Kidney (tissue), 14 donors: ENCODE data around the gene PTGER1. TPM values are rescaled to one million over a fixed set of nuclear protein-coding genes. Genes with fewer than 3 reads are reported as not detected.

Experiments
- DNase-seq, 5 donors: peaks; one replicate each; pipeline ENCODE4 v3.0.0-alpha.2; 2013 to 2020
- FAIRE-seq: peaks from 2 replicates; lab custom pipeline; 2012; peaks lifted over from hg19 to GRCh38; lab: Jason Lieb, UNC
- H3K27ac ChIP-seq, 2 donors: one replicate each; pipeline ENCODE4 v1.7.0; 2013; ENCODE audit warnings: low read depth in 2 of 2, low read length in 2 of 2, inconsistent platforms in 1 of 2
- H3K27me3 ChIP-seq: one replicate; pipeline ENCODE4 v1.7.1; 2013; ENCODE audit warnings: low read length, inconsistent platforms; ENCODE audit not compliant: control insufficient read depth, insufficient read depth
- H3K36me3 ChIP-seq, 3 donors: one replicate each; pipeline versions ENCODE4 v1.7.0 to v1.7.1; 2013; ENCODE audit warnings: low read length in 3 of 3, control low read depth in 1 of 3, inconsistent platforms in 1 of 3; ENCODE audit not compliant: insufficient read depth in 3 of 3, control insufficient read depth in 2 of 3
- H3K4me1 ChIP-seq, 3 donors: one replicate each; pipeline versions ENCODE4 v1.7.0 to v1.7.1; 2013; ENCODE audit warnings: low read length in 3 of 3, inconsistent platforms in 1 of 3, low read depth in 1 of 3; ENCODE audit not compliant: control insufficient read depth in 2 of 3, insufficient read depth in 2 of 3
- H3K4me3 ChIP-seq, 3 donors: one replicate each; pipeline versions ENCODE4 v1.7.0 to v1.8.1; 2013; ENCODE audit warnings: low read length in 3 of 3, control low read depth in 1 of 3, inconsistent platforms in 1 of 3
- H3K9ac ChIP-seq, 3 donors: one replicate each; pipeline versions ENCODE4 v1.7.0 to v1.7.1; 2013; ENCODE audit warnings: low read length in 3 of 3, control low read depth in 1 of 3, inconsistent platforms in 1 of 3
- H3K9me3 ChIP-seq, 3 donors: one replicate each; pipeline versions ENCODE4 v1.7.0 to v1.7.1; 2013; ENCODE audit warnings: low read length in 3 of 3, control low read depth in 1 of 3, inconsistent platforms in 1 of 3; ENCODE audit not compliant: control insufficient read depth in 2 of 3, insufficient read depth in 1 of 3
- CTCF ChIP-seq: IDR thresholded peaks from 3 replicates; pipeline ENCODE4 v1.5.1; 2012; ENCODE audit warnings: mild to moderate bottlenecking, moderate library complexity, borderline replicate concordance; ENCODE audit not compliant: insufficient read depth; ENCODE audit errors: extremely low read depth
- intact Hi-C: fragments of 100-400 bp; cut with DNase I; formaldehyde crosslinking; loops from one replicate; pipeline ENCODE4 v1.11.1; 2022
- polyA plus RNA-seq: library from polyadenylated mRNA; stranded (reverse); fragments of 350-450 nt; fragmentation: Illumina TruSeq; extraction: RNeasy Lipid Tissue Mini Kit (QIAGEN cat#74804); gene quantifications from one replicate; pipeline ENCODE4 v1.2.3, GENCODE V29; 2014; ENCODE audit warnings: low read depth, low replicate concordance; ENCODE audit not compliant: insufficient read depth
- total RNA-seq: library from RNA; stranded (reverse); fragmentation: NEBNext Ultra II Directional; extraction: Animal tissue kit (Norgen Biotek cat#: 25700); gene quantifications from one replicate; pipeline ENCODE4 v1.2.1, GENCODE V29; 2021
- donor health status: control.
- donor health status: control.
- donor health status: control.
- donor health status: control.
- donor health status: control.
- donor health status: DM: yes; HTN: yes; CAD: no.
- donor health status: Normal renal cell carcinoma (clear cell type).

Gene PTGER1
- total and polyA plus RNA-seq, 2 donors from 2014 or later, result 14.3 to 19.0 TPM

- Histone ChIP-seq H3K9ac (no peak overlapping the region), H3K9me3 (no peaks in the 10 kb centered on the region), H3K36me3 (peaks cover 3 to 5% (median 3%) of the 10 kb centered on the region in 3 donors), H3K4me3 (no peak overlapping the region), H3K4me1 (peaks cover 0 to 18% (median 0%) of the 10 kb centered on the region in 3 donors), H3K27me3 (peaks cover 5% of the 10 kb centered on the region), H3K27ac (no peak overlapping the region)
- peak; percentile 93 for TF ChIP-seq CTCF
- intact Hi-C loops, result no loop called here
- FAIRE-seq (no peak), DNase-seq (peak; percentile 63 to 91 (median 79))
These were observed 2.8 kb downstream of the PTGER1 start for GRCh38 chr19:14472202-14472938.

- Histone ChIP-seq H3K4me3 (no peak overlapping the region), H3K4me1 (peaks cover 0 to 18% (median 0%) of the 10 kb centered on the region in 3 donors), H3K9ac (no peak overlapping the region), H3K27ac (no peak overlapping the region), H3K9me3 (no peaks in the 10 kb centered on the region), H3K27me3 (peaks cover 5% of the 10 kb centered on the region), H3K36me3 (peaks cover 3 to 5% (median 5%) of the 10 kb centered on the region in 3 donors)
- no peak for TF ChIP-seq CTCF
- DNase-seq, result peak in 2 of 5 donors; percentile 65 to 78
- FAIRE-seq, result no peak
- intact Hi-C loops, result no loop called here
These were observed 3.5 kb downstream of the PTGER1 start for GRCh38 chr19:14471436-14472187.

- H3K9ac ChIP-seq, result no peak overlapping the region
- peaks cover 0 to 13% (median 0%) of the 10 kb centered on the region in 3 donors for H3K4me1 ChIP-seq
- TF ChIP-seq CTCF, result no peak
- no peak for FAIRE-seq
- peaks cover 5% of the 10 kb centered on the region for H3K27me3 ChIP-seq
- peaks cover 3 to 8% (median 5%) of the 10 kb centered on the region in 3 donors for H3K36me3 ChIP-seq
- intact Hi-C loops, result no loop called here
- no peaks in the 10 kb centered on the region for H3K9me3 ChIP-seq
- no peak for DNase-seq
- H3K27ac ChIP-seq, result no peak overlapping the region
- H3K4me3 ChIP-seq, result no peak overlapping the region
These were observed 4.9 kb downstream of the PTGER1 start for GRCh38 chr19:14470031-14470876.
